HG03342 (cell line): ENCODE measurements around the gene AGAP1.

Experiments
- ATAC-seq: cut with Tn5 transposase; IDR thresholded peaks from one replicate; pipeline ENCODE4 v1.9.1; 2021; ENCODE audit warnings: mild to moderate bottlenecking, moderate library complexity; ENCODE audit not compliant: unreplicated experiment

The AGAP1 gene

GRCh38 chr2:235968616-235969324 lies 474.9 kb downstream of the AGAP1 start:
- ATAC-seq = no peak

DNA sequence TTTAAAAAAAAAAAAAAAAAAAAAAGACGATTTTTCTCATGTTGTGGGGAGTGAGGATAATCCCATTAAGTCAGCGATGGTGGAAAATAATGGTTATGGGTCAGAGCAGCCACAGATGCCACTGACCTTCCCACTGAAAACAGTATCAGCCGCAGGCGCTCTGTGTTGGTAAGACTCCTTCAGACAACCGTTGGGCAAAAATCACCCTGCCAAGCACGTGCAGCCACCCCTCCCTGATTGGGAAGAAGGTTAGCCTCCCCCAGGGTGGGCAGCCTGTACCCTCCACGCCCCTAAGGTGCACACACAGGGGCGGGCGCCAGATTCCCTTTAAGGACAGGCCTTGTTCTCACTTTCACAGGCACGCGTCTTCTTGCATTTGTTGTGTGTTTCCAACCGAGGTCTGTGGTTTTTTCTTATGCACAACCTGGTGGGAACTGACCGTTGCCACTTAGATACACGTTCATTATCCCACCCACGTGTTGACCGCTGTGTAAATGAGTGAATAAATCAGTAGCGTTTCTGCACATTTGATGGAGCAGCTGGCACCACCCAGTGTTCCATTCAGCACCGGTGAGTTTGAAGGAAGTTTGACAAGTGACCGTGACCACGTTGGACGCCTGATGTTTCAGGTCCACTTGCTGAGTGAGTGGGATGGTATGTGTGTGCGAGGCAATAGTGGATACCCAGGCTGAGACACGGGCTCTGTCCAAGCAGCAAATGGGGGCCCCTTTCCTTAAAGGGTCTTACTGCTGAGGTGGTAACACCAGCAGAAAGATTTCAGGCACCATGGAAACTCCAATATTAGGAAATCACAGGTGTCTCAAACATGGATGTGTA lies 476.6 kb downstream of the AGAP1 start:
- ATAC-seq = no peak

DNA sequence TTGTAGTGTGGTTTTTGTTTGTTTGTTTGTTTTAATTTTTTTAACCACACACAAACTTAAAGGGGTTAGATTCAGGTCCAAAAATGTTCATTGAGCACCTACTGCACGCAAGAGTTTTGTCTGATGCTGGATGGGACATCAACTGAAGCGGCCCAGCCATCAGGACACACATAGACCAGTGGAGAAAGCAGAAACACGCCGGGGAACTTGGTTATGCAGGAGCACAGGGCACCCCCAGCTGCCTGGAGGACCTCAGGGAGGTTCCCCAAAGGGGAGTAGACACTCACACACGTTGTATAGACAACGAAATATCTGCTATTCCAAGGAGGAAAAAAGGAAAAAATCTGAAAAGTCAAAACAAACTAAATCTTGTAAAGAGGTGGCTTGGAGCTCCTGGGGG lies 482.7 kb downstream of the AGAP1 start:
- ATAC-seq = no peak

DNA sequence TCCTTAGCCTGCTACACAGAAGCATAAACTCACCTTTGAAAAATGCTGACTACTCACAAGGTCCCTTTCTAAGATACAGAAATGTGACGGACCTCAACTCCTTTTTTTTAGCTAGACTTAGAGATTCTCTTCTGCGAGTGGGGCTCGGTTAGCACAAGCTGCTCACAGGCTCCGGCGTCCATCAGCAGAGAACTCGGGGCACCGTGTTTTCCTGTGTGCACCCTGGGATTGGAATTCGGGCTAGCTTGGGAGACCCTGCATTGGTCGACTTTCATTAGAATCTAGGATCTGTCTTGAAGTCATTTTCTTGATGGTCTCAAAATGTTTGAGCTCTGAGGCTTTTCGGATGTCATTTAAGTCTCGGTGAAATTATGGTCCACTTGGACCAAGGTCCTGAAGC lies 483.1 kb downstream of the AGAP1 start:
- no peak for ATAC-seq

GRCh38 chr2:235977445-235977844 lies 483.6 kb downstream of the AGAP1 start:
- no peak for ATAC-seq

- no peak for ATAC-seq
These were observed 484.2 kb downstream of the AGAP1 start for GRCh38 chr2:235978022-235978421.

DNA sequence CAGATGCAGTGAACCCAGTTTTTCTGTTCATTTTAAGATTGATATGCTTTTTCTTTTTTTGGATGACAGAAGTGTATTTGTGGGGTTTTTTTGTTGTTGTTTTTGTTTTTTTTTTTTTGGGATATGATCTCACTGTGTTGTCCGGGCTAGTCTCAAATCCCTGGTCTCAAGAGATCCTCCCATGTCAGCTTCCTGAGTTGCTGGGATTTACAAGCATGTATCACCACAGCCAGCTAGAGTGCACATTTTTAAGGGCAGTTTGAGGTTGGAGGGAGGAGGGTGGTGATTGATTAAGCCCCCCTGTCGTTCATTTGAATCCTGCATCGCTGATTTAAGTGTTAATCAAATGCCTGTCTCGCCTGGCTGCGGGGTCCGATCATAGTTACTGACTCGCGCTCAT lies 485.2 kb downstream of the AGAP1 start:
- no peak for ATAC-seq

DNA sequence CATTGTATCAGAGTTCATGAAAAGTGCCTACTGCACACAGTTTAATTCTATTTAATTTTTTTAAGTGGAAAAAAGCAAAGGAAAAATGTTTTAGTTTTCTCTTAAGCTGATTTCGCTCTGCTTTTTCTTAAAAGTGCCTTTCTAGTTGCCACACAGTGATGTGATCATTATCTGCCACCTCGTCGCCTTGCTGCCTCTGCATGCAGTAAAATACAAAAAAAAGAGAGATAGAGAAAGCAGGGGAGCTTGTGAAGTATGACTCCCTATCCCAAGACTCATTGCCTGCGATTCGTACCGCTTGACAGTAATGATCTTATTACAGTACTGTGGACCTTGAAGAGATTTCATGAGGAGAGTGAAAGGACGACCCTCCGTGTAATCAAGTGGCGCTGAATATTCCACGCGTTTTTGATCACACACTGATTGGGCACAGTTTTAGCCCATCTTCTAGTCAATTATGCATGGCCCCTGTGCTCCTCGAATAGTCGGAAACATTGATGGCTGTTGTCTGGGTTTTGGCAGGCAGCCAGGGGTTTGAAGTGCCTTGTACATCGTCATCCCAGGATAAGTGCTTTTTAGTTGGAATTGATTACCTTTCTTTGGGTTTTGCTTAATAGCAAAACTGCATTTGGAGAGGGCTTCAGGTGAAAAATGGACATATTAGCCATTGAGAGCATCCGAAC lies 486.1 kb downstream of the AGAP1 start:
- no peak for ATAC-seq

- no peak for ATAC-seq
These were observed 487.8 kb downstream of the AGAP1 start for GRCh38 chr2:235981631-235982030.

DNA sequence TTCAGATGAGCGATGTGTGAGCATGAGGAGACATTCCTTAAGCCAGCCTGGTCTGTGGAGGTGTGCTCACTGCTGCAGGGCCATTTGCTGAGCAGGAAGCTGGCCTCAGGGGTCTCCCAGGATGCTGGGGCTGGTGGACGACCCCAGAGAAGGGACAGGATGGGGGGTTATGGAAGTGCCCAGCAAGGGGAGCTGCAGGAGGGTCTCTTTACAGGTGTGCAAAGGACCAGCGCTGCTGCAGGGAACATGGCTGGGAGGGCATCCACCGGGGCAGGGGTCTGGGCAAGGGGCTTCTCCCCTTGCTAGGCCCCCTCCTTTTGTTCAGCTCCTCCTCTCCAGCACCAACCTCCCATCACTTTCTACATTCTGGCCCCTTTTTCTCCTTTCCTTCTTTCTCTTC lies 489.2 kb downstream of the AGAP1 start:
- ATAC-seq = no peak

DNA sequence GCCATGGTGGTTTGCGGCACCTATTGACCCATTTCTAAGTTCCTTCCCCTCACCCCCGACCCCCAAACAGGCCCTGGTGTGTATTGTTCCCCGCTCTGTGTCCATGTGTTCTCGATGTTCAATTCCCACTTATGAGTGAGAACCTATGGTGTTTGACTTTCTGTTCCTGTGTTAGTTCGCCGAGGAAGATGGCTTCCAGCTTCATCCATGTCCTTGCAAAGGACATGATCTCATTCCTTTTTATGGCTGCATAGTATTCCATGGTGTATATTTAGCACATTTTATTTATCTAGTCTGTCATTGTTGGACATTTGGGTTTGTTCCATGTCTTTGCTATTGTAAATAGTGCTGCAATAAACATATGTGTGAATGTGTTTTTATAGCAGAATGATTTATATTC lies 490.7 kb downstream of the AGAP1 start:
- ATAC-seq = no peak

DNA sequence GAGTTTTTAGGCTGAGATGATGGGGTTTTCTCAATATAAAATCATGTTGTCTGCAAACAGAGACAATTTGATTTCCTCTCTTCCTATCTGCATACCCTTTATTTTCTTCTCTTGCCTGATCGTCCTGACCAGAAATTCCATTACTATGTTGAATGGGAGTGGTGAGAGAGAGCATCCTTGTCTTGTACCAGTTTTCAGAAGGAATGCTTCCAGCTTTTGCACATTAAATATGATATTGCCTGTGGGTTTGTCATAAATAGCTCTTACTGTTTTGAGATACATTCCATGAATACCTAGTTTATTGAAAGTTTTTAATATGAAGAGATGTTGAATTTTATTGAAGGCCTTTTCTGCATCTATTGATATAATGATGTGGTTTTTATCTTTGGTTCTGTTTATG lies 492.5 kb downstream of the AGAP1 start:
- no peak for ATAC-seq

DNA sequence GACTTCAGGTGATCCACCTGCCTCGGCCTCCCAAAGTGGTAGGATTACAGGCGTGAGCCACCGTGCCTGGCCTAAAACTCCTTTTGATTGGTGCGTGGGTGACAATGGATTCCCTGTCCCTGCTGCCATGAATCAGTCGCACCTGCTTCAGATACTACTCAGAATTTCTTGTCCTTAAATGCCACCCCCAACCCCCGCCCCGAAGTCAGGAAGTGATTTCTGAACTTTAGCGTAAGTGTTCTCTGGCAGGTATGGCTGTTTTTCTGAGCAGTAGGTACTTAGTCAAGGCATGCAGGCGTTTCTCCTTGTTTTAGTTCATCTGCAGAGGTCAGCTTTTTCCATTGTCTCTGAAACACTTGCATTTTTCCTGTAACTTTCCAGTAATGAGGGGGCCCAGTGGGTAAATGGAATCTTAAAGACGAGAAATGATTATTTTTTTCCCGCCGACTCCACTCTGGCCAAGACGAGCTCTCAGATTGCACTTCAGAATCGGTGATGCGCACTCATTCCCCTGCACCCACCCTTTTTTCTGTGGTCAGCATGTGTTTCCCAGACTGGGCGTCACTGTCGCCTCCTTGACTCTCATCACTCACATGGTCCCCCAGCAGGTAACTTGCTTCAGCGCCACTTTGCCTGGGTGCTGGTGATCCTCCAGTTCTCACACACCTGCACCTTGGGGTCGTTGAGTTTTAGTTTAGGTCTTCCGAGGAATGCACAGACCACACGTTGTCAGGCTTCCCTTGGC lies 494.6 kb downstream of the AGAP1 start:
- no peak for ATAC-seq

DNA sequence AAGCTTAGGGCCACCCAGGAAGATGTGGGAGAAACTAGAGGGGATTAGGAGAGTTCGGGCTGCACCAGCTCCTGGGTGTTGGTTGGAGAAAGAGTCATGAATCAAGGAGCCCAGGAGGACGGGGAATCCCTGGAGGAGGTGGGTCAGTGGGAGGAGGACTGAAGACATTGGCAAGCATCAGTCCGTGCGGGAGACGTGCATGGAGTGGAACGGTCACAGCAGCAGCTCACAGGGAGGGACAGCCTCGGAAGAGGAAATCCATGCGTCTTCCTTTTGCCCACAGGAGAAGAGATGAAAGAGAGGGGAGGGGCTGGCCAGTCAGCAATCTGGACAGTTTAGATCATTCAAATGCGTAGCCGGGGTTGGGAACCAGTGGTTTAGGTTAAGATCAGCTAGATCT lies 495.7 kb downstream of the AGAP1 start:
- ATAC-seq = no peak

- ATAC-seq = no peak
These were observed 496.5 kb downstream of the AGAP1 start for GRCh38 chr2:235990344-235990743.

- no peak for ATAC-seq
These were observed 498.2 kb downstream of the AGAP1 start for GRCh38 chr2:235992024-235992423.

DNA sequence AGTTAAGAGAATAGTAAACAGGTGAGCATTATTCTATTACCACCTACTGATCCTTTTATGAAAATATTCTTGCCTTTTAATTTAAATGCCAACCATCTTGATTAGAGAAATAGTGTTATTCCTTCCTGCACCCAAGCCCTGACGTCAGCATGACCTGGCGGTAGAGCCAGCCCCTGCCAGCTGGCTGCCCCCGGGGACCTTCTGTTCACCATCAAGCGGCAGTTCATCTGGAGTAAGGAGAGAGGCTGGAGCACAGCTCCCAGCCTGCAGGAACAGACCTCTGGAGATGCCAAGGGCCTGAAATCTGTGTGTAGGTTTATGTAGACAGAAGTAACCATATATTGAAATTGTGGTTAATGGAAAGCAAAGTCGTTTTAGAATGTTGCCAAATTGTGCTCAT lies 502.6 kb downstream of the AGAP1 start:
- ATAC-seq = no peak

DNA sequence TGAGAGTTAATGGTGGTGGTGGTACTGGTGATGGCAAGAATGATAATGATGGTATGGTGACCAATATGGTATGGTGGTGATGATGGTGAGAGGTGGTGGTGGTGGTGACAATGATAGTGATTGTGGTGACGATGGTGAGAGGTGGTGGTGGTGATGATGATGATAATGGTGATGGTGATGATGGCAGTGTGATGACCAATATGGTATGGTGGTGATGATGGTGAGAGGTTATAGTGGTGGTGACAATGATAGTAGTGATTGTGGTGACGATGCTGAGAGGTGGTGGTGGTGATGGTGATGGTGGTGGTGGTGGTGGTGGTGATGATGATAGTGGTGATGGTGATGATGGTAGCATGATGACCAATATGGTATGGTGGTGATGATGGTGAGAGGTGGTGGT lies 505.2 kb downstream of the AGAP1 start:
- no peak for ATAC-seq

DNA sequence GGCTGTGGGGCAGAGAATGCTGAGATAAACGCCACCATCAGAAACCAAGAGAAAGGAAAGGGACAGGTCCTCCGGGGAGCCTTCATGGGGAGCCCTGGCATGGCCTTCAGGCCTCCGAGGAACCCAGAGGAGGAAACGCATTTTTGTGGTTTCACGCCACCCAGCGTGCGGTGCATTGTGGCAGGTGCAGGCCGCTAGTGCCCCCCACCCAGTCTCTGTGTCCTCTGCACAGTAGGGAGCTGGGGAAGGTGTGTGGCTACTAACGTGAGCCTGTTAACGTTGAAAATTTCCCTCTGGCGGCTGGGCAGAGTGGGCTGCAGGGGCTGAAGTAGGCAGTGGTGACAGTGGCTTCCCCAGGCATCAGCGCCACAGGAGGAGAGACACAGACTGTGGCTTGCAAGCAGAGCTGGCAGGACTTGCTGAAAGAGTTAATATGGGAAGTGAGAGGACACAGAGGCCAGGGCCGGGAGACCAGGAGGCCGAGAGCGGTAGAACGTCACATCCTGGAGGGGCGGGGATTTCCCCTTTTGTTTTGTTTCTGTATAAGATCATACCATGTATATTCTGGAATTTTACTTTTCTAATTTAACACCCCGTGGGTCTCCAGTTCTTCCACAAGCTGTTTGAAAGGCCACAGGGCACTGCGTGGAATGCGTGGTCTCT lies 507.5 kb downstream of the AGAP1 start:
- no peak for ATAC-seq

- no peak for ATAC-seq
These were observed 508.0 kb downstream of the AGAP1 start for GRCh38 chr2:236001854-236002253.

- no peak for ATAC-seq
These were observed 514.2 kb downstream of the AGAP1 start for GRCh38 chr2:236008006-236008405.
